ENCODE measurements around the gene DTNB.
A peak's percentile ranks its signal among the peaks of the same experiment; 100 is the strongest.

Gene DTNB

GRCh38 chr2:25379535-25379934, 293.8 kb downstream of the DTNB start:
- DNase-seq: no peak

GRCh38 chr2:25378731-25379490, 294.5 kb downstream of the DTNB start:
- no peak for DNase-seq

GRCh38 chr2:25377822-25378421, 295.5 kb downstream of the DTNB start:
- no peak for DNase-seq

- peak; percentile 94 for DNase-seq
Observed at GRCh38 chr2:25376750-25377621, 296.4 kb downstream of the DTNB start.

- DNase-seq: no peak
Observed at GRCh38 chr2:25375989-25376545, 297.3 kb downstream of the DTNB start.

GRCh38 chr2:25375371-25375988, 297.9 kb downstream of the DTNB start:
- no peak for DNase-seq

GRCh38 chr2:25374827-25375226, 298.6 kb downstream of the DTNB start:
- DNase-seq: no peak

GRCh38 chr2:25374411-25374810, 299.0 kb downstream of the DTNB start:
- DNase-seq: no peak

GRCh38 chr2:25373269-25373981, 300.0 kb downstream of the DTNB start:
- no peak for DNase-seq

GRCh38 chr2:25372405-25373268, 300.7 kb downstream of the DTNB start:
- no peak for DNase-seq

- no peak for DNase-seq
Observed at GRCh38 chr2:25371253-25372241, 301.8 kb downstream of the DTNB start.

GRCh38 chr2:25369876-25370275, 303.5 kb downstream of the DTNB start:
- no peak for DNase-seq

GRCh38 chr2:25369439-25369838, 303.9 kb downstream of the DTNB start:
- no peak for DNase-seq

- DNase-seq: no peak
Observed at GRCh38 chr2:25368660-25369059, 304.7 kb downstream of the DTNB start.

GRCh38 chr2:25367296-25367695, 306.1 kb downstream of the DTNB start:
- DNase-seq: no peak

GRCh38 chr2:25366629-25367028, 306.7 kb downstream of the DTNB start:
- DNase-seq: no peak

- DNase-seq: no peak
Observed at GRCh38 chr2:25365241-25365640, 308.1 kb downstream of the DTNB start.

GRCh38 chr2:25363733-25364132, 309.6 kb downstream of the DTNB start:
- DNase-seq: no peak

GRCh38 chr2:25362434-25363145, 310.8 kb downstream of the DTNB start:
- DNase-seq: peak; percentile 49
